CD4-positive, alpha-beta T cell (primary cell): Measurements from ENCODE around the gene PHF10. TPM values are rescaled to one million over a fixed set of nuclear protein-coding genes. Genes with fewer than 3 reads are reported as not detected.

Source experiments
- ATAC-seq: fragments of 200-7000 bp; cut with Tn5 transposase; one replicate; pipeline ENCODE4 v1.10.0; 2022; ENCODE audit warnings: mild to moderate bottlenecking; ENCODE audit not compliant: poor library complexity
- CTCF ChIA-PET: fragments of 350-600 bp; sonication (Branson Sonifier 250); formaldehyde crosslinking; loops from one replicate; lab custom pipeline; 2021; ENCODE audit warnings: antibody characterized with exemption, inconsistent platforms; lab: Charles Lee
- POLR2A ChIA-PET: fragments of 350-600 bp; sonication (Branson Sonifier 250); formaldehyde crosslinking; loops from one replicate; lab custom pipeline; 2021; ENCODE audit warnings: antibody characterized with exemption, inconsistent platforms; lab: Charles Lee
- DNase-seq, 14 experiments: peaks; one replicate each; pipeline ENCODE4 v3.0.0-alpha.2; 2013 to 2020; ENCODE audit warnings: mixed read lengths in 2 of 14
- H3K27ac ChIP-seq, 2 donors: one replicate each; pipeline versions ENCODE4 v1.5.1 to v1.7.0; 2013; ENCODE audit warnings: low read length in 2 of 2, low read depth in 1 of 2, mild to moderate bottlenecking in 1 of 2
- H3K27me3 ChIP-seq, 2 experiments: 1 replicate in 1 of 2; 2 replicates in 1 of 2; pipeline versions ENCODE4 v1.6.1 to v1.7.0; 2013; ENCODE audit warnings: low read length in 2 of 2, control low read depth in 1 of 2, mild to moderate bottlenecking in 1 of 2, moderate library complexity in 1 of 2; ENCODE audit not compliant: insufficient read depth in 2 of 2, control insufficient read depth in 1 of 2
- H3K36me3 ChIP-seq: one replicate; pipeline ENCODE4 v1.6.1; 2013; ENCODE audit warnings: low read length, control low read depth; ENCODE audit not compliant: insufficient read depth
- H3K4me1 ChIP-seq: one replicate; pipeline ENCODE4 v1.6.1; 2013; ENCODE audit warnings: low read length, control low read depth; ENCODE audit not compliant: insufficient read depth
- H3K4me3 ChIP-seq: one replicate; pipeline ENCODE4 v1.5.1; 2013; ENCODE audit warnings: mild to moderate bottlenecking, low read length, moderate library complexity
- H3K9me3 ChIP-seq, 2 experiments: 1 replicate in 1 of 2; 2 replicates in 1 of 2; pipeline versions ENCODE4 v1.6.1 to v1.7.0; 2013; ENCODE audit warnings: low read length in 2 of 2, mild to moderate bottlenecking in 2 of 2, control low read depth in 1 of 2, moderate library complexity in 1 of 2; ENCODE audit not compliant: control insufficient read depth in 1 of 2, insufficient read depth in 1 of 2
- H3K27ac Mint-ChIP-seq: one replicate; pipeline ENCODE4 v1.8.0; 2020; ENCODE audit warnings: mixed read lengths
- H3K27me3 Mint-ChIP-seq: one replicate; pipeline ENCODE4 v1.8.0; 2021; ENCODE audit warnings: mixed read lengths
- H3K36me3 Mint-ChIP-seq: one replicate; pipeline ENCODE4 v1.8.0; 2021; ENCODE audit warnings: low read depth, mixed read lengths
- H3K4me1 Mint-ChIP-seq: one replicate; pipeline ENCODE4 v1.8.0; 2021; ENCODE audit warnings: low read depth, mixed read lengths
- H3K4me3 Mint-ChIP-seq: one replicate; pipeline ENCODE4 v1.8.0; 2020; ENCODE audit warnings: mild to moderate bottlenecking, mixed read lengths
- H3K9me3 Mint-ChIP-seq: one replicate; pipeline ENCODE4 v1.8.0; 2020; ENCODE audit warnings: mixed read lengths
- CTCF ChIP-seq: fragments of 200-600 bp; IDR thresholded peaks from one replicate; pipeline ENCODE4 v1.8.0; 2022; ENCODE audit warnings: antibody characterized with exemption, mild to moderate bottlenecking
- intact Hi-C, 2 experiments: fragments of 100-400 bp; cut with DNase I in 1 of 2; cut with micrococcal nuclease in 1 of 2; formaldehyde crosslinking; loops; one replicate each; pipeline versions ENCODE4 v1.15.1 to v1.9.0; 2023 to 2025; cut with DNase I, micrococcal nuclease
- total RNA-seq, 174 experiments: library from RNA in 2 of 174; stranded (reverse) in 2 of 174; gene quantifications; one replicate each; pipeline ENCODE4 v1.2.3 and lab custom pipeline; 2021 to 2026

Gene PHF10
- total RNA-seq, 2 experiments from 2014 or later: 93.9 to 97.8 TPM

GRCh38 chr6:169678342-169678741 is 46.0 kb downstream of the PHF10 start:
- Mint-ChIP-seq H3K4me3 (no peak overlapping the region), H3K9me3 (no peaks in the 10 kb centered on the region), H3K27me3 (no peaks in the 10 kb centered on the region), H3K27ac (no peak overlapping the region), H3K36me3 (peaks cover 83% of the 10 kb centered on the region), H3K4me1 (no peaks in the 10 kb centered on the region)
- POLR2A ChIA-PET: interaction anchor here (1.2 kb wide), 1 partner anchor 23 kb away, joined by 3 read pairs; no protein-coding TSS in a partner anchor
- H3K9me3 ChIP-seq: peaks cover 0 to 4% of the 10 kb centered on the region in 2 experiments
- ATAC-seq (no peak), DNase-seq (no peak)
- H3K27me3 ChIP-seq: no peaks in the 10 kb centered on the region
- no peak for TF ChIP-seq CTCF
- no peaks in the 10 kb centered on the region for H3K36me3 ChIP-seq
- H3K27ac ChIP-seq: no peak overlapping the region
- H3K4me1 ChIP-seq: no peaks in the 10 kb centered on the region
- no peak overlapping the region for H3K4me3 ChIP-seq
- intact Hi-C loops: no loop called here
- CTCF ChIA-PET: no interaction called here

- CTCF ChIA-PET: no interaction called here
Observed at GRCh38 chr6:169677096-169677495, 47.2 kb downstream of the PHF10 start.

GRCh38 chr6:169675011-169675410 is 49.3 kb downstream of the PHF10 start:
- Mint-ChIP-seq H3K4me3 (no peak overlapping the region), H3K36me3 (peaks cover 69% of the 10 kb centered on the region), H3K4me1 (peaks cover 1% of the 10 kb centered on the region), H3K27me3 (no peaks in the 10 kb centered on the region), H3K27ac (no peak overlapping the region), H3K9me3 (no peaks in the 10 kb centered on the region)
- ATAC-seq (no peak), DNase-seq (no peak)
- H3K4me3 ChIP-seq: no peak overlapping the region
- no peaks in the 10 kb centered on the region for H3K36me3 ChIP-seq
- ChIA-PET POLR2A (no interaction called here), CTCF (no interaction called here)
- no peak for TF ChIP-seq CTCF
- H3K27me3 ChIP-seq: no peaks in the 10 kb centered on the region
- no peaks in the 10 kb centered on the region for H3K9me3 ChIP-seq
- intact Hi-C loops: no loop called here
- H3K27ac ChIP-seq: no peak overlapping the region
- H3K4me1 ChIP-seq: no peaks in the 10 kb centered on the region

More at GRCh38 chr6:169677096-169677495, 47.2 kb downstream of the PHF10 start:
- POLR2A ChIA-PET: no interaction called here
- Mint-ChIP-seq H3K4me1 (no peaks in the 10 kb centered on the region), H3K4me3 (no peak overlapping the region), H3K9me3 (no peaks in the 10 kb centered on the region), H3K36me3 (peaks cover 77% of the 10 kb centered on the region), H3K27ac (no peak overlapping the region), H3K27me3 (no peaks in the 10 kb centered on the region)
- Histone ChIP-seq H3K27me3 (no peaks in the 10 kb centered on the region), H3K36me3 (no peaks in the 10 kb centered on the region), H3K4me1 (no peaks in the 10 kb centered on the region), H3K27ac (no peak overlapping the region), H3K4me3 (no peak overlapping the region), H3K9me3 (peaks cover 0 to 4% of the 10 kb centered on the region in 2 experiments)
- TF ChIP-seq CTCF: no peak
- DNase-seq (no peak), ATAC-seq (no peak)
- intact Hi-C loops: no loop called here
